Right kidney (tissue), 1 donor: ENCODE measurements around the gene RBFOX2.
A peak's percentile ranks its signal among the peaks of the same experiment; 100 is the strongest.

Source experiments
- DNase-seq: peaks from one replicate; pipeline ENCODE4 v3.0.0-alpha.2; 2016

Gene RBFOX2

GRCh38 chr22:35896111-35896705, 132.4 kb downstream of the RBFOX2 start:
- DNase-seq: no peak

- no peak for DNase-seq
Measured at GRCh38 chr22:35894937-35895708, 133.5 kb downstream of the RBFOX2 start.

- DNase-seq: peak; percentile 44
Measured at GRCh38 chr22:35894464-35894878, 134.2 kb downstream of the RBFOX2 start.

GRCh38 chr22:35893698-35894097, 134.9 kb downstream of the RBFOX2 start:
- DNase-seq: no peak

- DNase-seq: no peak
Measured at GRCh38 chr22:35892192-35892591, 136.4 kb downstream of the RBFOX2 start.

GRCh38 chr22:35891442-35891841, 137.2 kb downstream of the RBFOX2 start:
- no peak for DNase-seq

GRCh38 chr22:35889071-35889470, 139.6 kb downstream of the RBFOX2 start:
- no peak for DNase-seq

- no peak for DNase-seq
Measured at GRCh38 chr22:35888181-35888870, 140.3 kb downstream of the RBFOX2 start.

- DNase-seq: no peak
Measured at GRCh38 chr22:35887296-35887875, 141.2 kb downstream of the RBFOX2 start.

- DNase-seq: no peak
Measured at GRCh38 chr22:35886309-35886708, 142.3 kb downstream of the RBFOX2 start.

- no peak for DNase-seq
Measured at GRCh38 chr22:35884529-35884928, 144.1 kb downstream of the RBFOX2 start.

- DNase-seq: no peak
Measured at GRCh38 chr22:35883031-35883620, 145.5 kb downstream of the RBFOX2 start.

GRCh38 chr22:35882211-35883030, 146.2 kb downstream of the RBFOX2 start:
- no peak for DNase-seq

- no peak for DNase-seq
Measured at GRCh38 chr22:35879351-35879750, 149.3 kb downstream of the RBFOX2 start.

- DNase-seq: no peak
Measured at GRCh38 chr22:35873426-35873825, 155.2 kb downstream of the RBFOX2 start.

- DNase-seq: no peak
Measured at GRCh38 chr22:35872451-35872850, 156.2 kb downstream of the RBFOX2 start.

GRCh38 chr22:35870517-35871293, 157.9 kb downstream of the RBFOX2 start:
- no peak for DNase-seq

- no peak for DNase-seq
Measured at GRCh38 chr22:35868938-35869337, 159.7 kb downstream of the RBFOX2 start.

GRCh38 chr22:35866651-35867050, 162.0 kb downstream of the RBFOX2 start:
- no peak for DNase-seq

- no peak for DNase-seq
Measured at GRCh38 chr22:35864545-35865165, 164.0 kb downstream of the RBFOX2 start.
